HG03097 (cell line): ENCODE measurements around the gene ACOT2.

Experiments used
- ATAC-seq: cut with Tn5 transposase; IDR thresholded peaks from one replicate; pipeline ENCODE4 v1.9.1; 2021; ENCODE audit not compliant: unreplicated experiment, low FRiP score

The ACOT2 gene

GRCh38 chr14:73613046-73613383 lies 44.0 kb downstream of the ACOT2 start:
- ATAC-seq: no peak

GRCh38 chr14:73613419-73613963 lies 44.5 kb downstream of the ACOT2 start:
- ATAC-seq: no peak

- no peak for ATAC-seq
These were observed 47.8 kb downstream of the ACOT2 start for GRCh38 chr14:73616831-73617230.

- no peak for ATAC-seq
These were observed 50.5 kb downstream of the ACOT2 start for GRCh38 chr14:73619524-73619923.

GRCh38 chr14:73620268-73620667 lies 51.3 kb downstream of the ACOT2 start:
- ATAC-seq: no peak

- ATAC-seq: no peak
These were observed 54.6 kb downstream of the ACOT2 start for GRCh38 chr14:73623504-73624054.
